Activated naive CD4-positive, alpha-beta T cell treated with anti-CD3 and anti-CD28 coated beads, Interleukin-2, amount 10 ng/mL, durations not matched to agents 7 days and 5 days (primary cell): Measurements from ENCODE around the gene TMEM238L.

ENCODE experiments used
- CTCF ChIA-PET: fragments of 350-600 bp; sonication (Branson Sonifier 250); formaldehyde crosslinking; loops from one replicate; lab custom pipeline; 2021; ENCODE audit warnings: antibody characterized with exemption; lab: Charles Lee
- DNase-seq: peaks from one replicate; pipeline ENCODE4 v3.0.0-alpha.2; 2020
- H3K27ac Mint-ChIP-seq: one replicate; pipeline ENCODE4 v1.8.0; 2021; ENCODE audit warnings: mild to moderate bottlenecking, moderate library complexity, mixed read lengths
- H3K27me3 Mint-ChIP-seq: one replicate; pipeline ENCODE4 v1.8.0; 2021; ENCODE audit warnings: mild to moderate bottlenecking, mixed read lengths
- H3K36me3 Mint-ChIP-seq: one replicate; pipeline ENCODE4 v1.8.0; 2021; ENCODE audit warnings: mixed read lengths
- H3K4me1 Mint-ChIP-seq: one replicate; pipeline ENCODE4 v1.8.0; 2021; ENCODE audit warnings: mixed read lengths
- H3K4me3 Mint-ChIP-seq: one replicate; pipeline ENCODE4 v1.8.0; 2021; ENCODE audit warnings: mild to moderate bottlenecking, moderate library complexity, mixed read lengths
- H3K9me3 Mint-ChIP-seq: one replicate; pipeline ENCODE4 v1.8.0; 2021; ENCODE audit warnings: mixed read lengths

TMEM238L gene

GRCh38 chr17:10775740-10776356 is 28.1 kb downstream of the TMEM238L start:
- Mint-ChIP-seq H3K9me3 (peaks cover 16% of the 10 kb centered on the region), H3K36me3 (no peaks in the 10 kb centered on the region), H3K4me3 (no peak overlapping the region), H3K27me3 (peaks cover 7% of the 10 kb centered on the region), H3K27ac (no peak overlapping the region), H3K4me1 (no peaks in the 10 kb centered on the region)
- CTCF ChIA-PET: no interaction called here
- no peak for DNase-seq

- peaks cover 18% of the 10 kb centered on the region for H3K9me3 Mint-ChIP-seq
- CTCF ChIA-PET: no interaction called here
- peaks cover 7% of the 10 kb centered on the region for H3K27me3 Mint-ChIP-seq
- H3K36me3 Mint-ChIP-seq: no peaks in the 10 kb centered on the region
- H3K4me3 Mint-ChIP-seq: no peak overlapping the region
- DNase-seq: no peak
- H3K27ac Mint-ChIP-seq: no peak overlapping the region
- H3K4me1 Mint-ChIP-seq: no peaks in the 10 kb centered on the region
Measured at GRCh38 chr17:10775058-10775457, 28.8 kb downstream of the TMEM238L start.

GRCh38 chr17:10773391-10773790 is 30.5 kb downstream of the TMEM238L start:
- Mint-ChIP-seq H3K27me3 (peaks cover 4% of the 10 kb centered on the region), H3K36me3 (no peaks in the 10 kb centered on the region), H3K27ac (no peak overlapping the region), H3K4me1 (no peaks in the 10 kb centered on the region), H3K4me3 (no peak overlapping the region), H3K9me3 (peaks cover 18% of the 10 kb centered on the region)
- CTCF ChIA-PET: interaction anchor here (1.1 to 2.5 kb wide), 4 partner anchors 11 to 143 kb away, joined by 3 to 7 read pairs (median 4); no protein-coding TSS in a partner anchor
- DNase-seq: no peak

GRCh38 chr17:10772425-10773380 is 31.2 kb downstream of the TMEM238L start:
- Mint-ChIP-seq H3K27me3 (no peaks in the 10 kb centered on the region), H3K9me3 (peaks cover 18% of the 10 kb centered on the region), H3K4me1 (no peaks in the 10 kb centered on the region), H3K4me3 (no peak overlapping the region), H3K27ac (no peak overlapping the region), H3K36me3 (no peaks in the 10 kb centered on the region)
- CTCF ChIA-PET: interaction anchor here (0.6 to 2.5 kb wide), 7 partner anchors 10 to 142 kb away, joined by 3 to 7 read pairs (median 3); no protein-coding TSS in a partner anchor
- DNase-seq: peak; percentile 54

GRCh38 chr17:10771148-10771547 is 32.8 kb downstream of the TMEM238L start:
- DNase-seq: no peak
- Mint-ChIP-seq H3K4me3 (no peak overlapping the region), H3K36me3 (no peaks in the 10 kb centered on the region), H3K9me3 (peaks cover 18% of the 10 kb centered on the region), H3K27me3 (no peaks in the 10 kb centered on the region), H3K27ac (no peak overlapping the region), H3K4me1 (no peaks in the 10 kb centered on the region)
- CTCF ChIA-PET: interaction anchor here (0.7 kb wide), 1 partner anchor 34 kb away, joined by 3 read pairs; no protein-coding TSS in a partner anchor

GRCh38 chr17:10769840-10770239 is 34.1 kb downstream of the TMEM238L start:
- H3K4me1 Mint-ChIP-seq: no peaks in the 10 kb centered on the region
- H3K36me3 Mint-ChIP-seq: no peaks in the 10 kb centered on the region
- no peak overlapping the region for H3K27ac Mint-ChIP-seq
- DNase-seq: no peak
- CTCF ChIA-PET: no interaction called here
- peaks cover 13% of the 10 kb centered on the region for H3K9me3 Mint-ChIP-seq
- H3K27me3 Mint-ChIP-seq: no peaks in the 10 kb centered on the region
- H3K4me3 Mint-ChIP-seq: no peak overlapping the region

GRCh38 chr17:10768750-10769251 is 35.1 kb downstream of the TMEM238L start:
- Mint-ChIP-seq H3K4me1 (no peaks in the 10 kb centered on the region), H3K27ac (no peak overlapping the region), H3K36me3 (no peaks in the 10 kb centered on the region), H3K27me3 (no peaks in the 10 kb centered on the region), H3K4me3 (no peak overlapping the region), H3K9me3 (peaks cover 13% of the 10 kb centered on the region)
- CTCF ChIA-PET: no interaction called here
- DNase-seq: no peak

- Mint-ChIP-seq H3K4me3 (no peak overlapping the region), H3K27ac (no peak overlapping the region), H3K9me3 (peaks cover 9% of the 10 kb centered on the region), H3K4me1 (no peaks in the 10 kb centered on the region), H3K27me3 (no peaks in the 10 kb centered on the region), H3K36me3 (no peaks in the 10 kb centered on the region)
- CTCF ChIA-PET: no interaction called here
- no peak for DNase-seq
Measured at GRCh38 chr17:10767232-10767631, 36.7 kb downstream of the TMEM238L start.

GRCh38 chr17:10762037-10762436 is 41.9 kb downstream of the TMEM238L start:
- Mint-ChIP-seq H3K4me3 (no peak overlapping the region), H3K9me3 (no peaks in the 10 kb centered on the region), H3K27me3 (no peaks in the 10 kb centered on the region), H3K4me1 (no peaks in the 10 kb centered on the region), H3K36me3 (no peaks in the 10 kb centered on the region), H3K27ac (no peak overlapping the region)
- DNase-seq: no peak
- CTCF ChIA-PET: interaction anchor here (1.1 to 1.2 kb wide), 2 partner anchors 11 to 25 kb away, joined by 5 to 7 read pairs; no protein-coding TSS in a partner anchor

GRCh38 chr17:10761281-10761680 is 42.6 kb downstream of the TMEM238L start:
- CTCF ChIA-PET: interaction anchor here (1.1 kb wide), 1 partner anchor 24 kb away, joined by 5 read pairs; no protein-coding TSS in a partner anchor
- no peak overlapping the region for H3K4me3 Mint-ChIP-seq
- H3K27ac Mint-ChIP-seq: no peak overlapping the region
- no peaks in the 10 kb centered on the region for H3K4me1 Mint-ChIP-seq
- no peaks in the 10 kb centered on the region for H3K36me3 Mint-ChIP-seq
- H3K27me3 Mint-ChIP-seq: peaks cover under 1% of the 10 kb centered on the region
- no peaks in the 10 kb centered on the region for H3K9me3 Mint-ChIP-seq
- no peak for DNase-seq

- CTCF ChIA-PET: interaction anchor here (0.9 kb wide), 1 partner anchor 21 kb away, joined by 4 read pairs; no protein-coding TSS in a partner anchor
- H3K27ac Mint-ChIP-seq: no peak overlapping the region
- DNase-seq: no peak
- H3K27me3 Mint-ChIP-seq: peaks cover 10% of the 10 kb centered on the region
- no peaks in the 10 kb centered on the region for H3K4me1 Mint-ChIP-seq
- H3K4me3 Mint-ChIP-seq: no peak overlapping the region
- no peaks in the 10 kb centered on the region for H3K36me3 Mint-ChIP-seq
- no peaks in the 10 kb centered on the region for H3K9me3 Mint-ChIP-seq
Measured at GRCh38 chr17:10758062-10758461, 45.8 kb downstream of the TMEM238L start.

GRCh38 chr17:10757647-10758046 is 46.3 kb downstream of the TMEM238L start:
- DNase-seq: no peak
- no peak overlapping the region for H3K4me3 Mint-ChIP-seq
- H3K4me1 Mint-ChIP-seq: no peaks in the 10 kb centered on the region
- no peak overlapping the region for H3K27ac Mint-ChIP-seq
- no peaks in the 10 kb centered on the region for H3K36me3 Mint-ChIP-seq
- CTCF ChIA-PET: no interaction called here
- peaks cover 10% of the 10 kb centered on the region for H3K27me3 Mint-ChIP-seq
- no peaks in the 10 kb centered on the region for H3K9me3 Mint-ChIP-seq

- Mint-ChIP-seq H3K36me3 (no peaks in the 10 kb centered on the region), H3K27ac (no peak overlapping the region), H3K9me3 (no peaks in the 10 kb centered on the region), H3K27me3 (peaks cover 10% of the 10 kb centered on the region), H3K4me3 (no peak overlapping the region), H3K4me1 (no peaks in the 10 kb centered on the region)
- no peak for DNase-seq
- CTCF ChIA-PET: no interaction called here
Measured at GRCh38 chr17:10757067-10757466, 46.8 kb downstream of the TMEM238L start.

- Mint-ChIP-seq H3K27ac (no peak overlapping the region), H3K36me3 (no peaks in the 10 kb centered on the region)
- CTCF ChIA-PET: no interaction called here
Measured at GRCh38 chr17:10756619-10757018, 47.3 kb downstream of the TMEM238L start.

More at GRCh38 chr17:10756619-10757018, 47.3 kb downstream of the TMEM238L start:
- no peaks in the 10 kb centered on the region for H3K9me3 Mint-ChIP-seq
- no peaks in the 10 kb centered on the region for H3K4me1 Mint-ChIP-seq
- H3K27me3 Mint-ChIP-seq: peaks cover 10% of the 10 kb centered on the region
- no peak overlapping the region for H3K4me3 Mint-ChIP-seq
- no peak for DNase-seq
